ENCODE measurements around the gene TSPAN18.

GRCh38 chr11:44808053-44808753 lies 81.4 kb downstream of the TSPAN18 start:
- TF ChIP-seq CTCF (conservative IDR thresholded peaks at IDR 0.05; ENCODE audit: low read length): no peak
- no peak for TF ChIP-seq EZH2phosphoT487 (IDR thresholded peaks at IDR 0.05; ENCODE audit: borderline replicate concordance)
